ENCODE results near the gene MARK1.

Gene MARK1

GRCh38 chr1:220697326-220697725 is 169.4 kb downstream of the MARK1 start:
- Mint-ChIP-seq H3K36me3 (ENCODE audit: low read depth) (no peaks in the 10 kb centered on the region), H3K4me1 (ENCODE audit: low read depth) (no peaks in the 10 kb centered on the region), H3K27ac (no peak overlapping the region), H3K27me3 (peaks cover 5% of the 10 kb centered on the region), H3K9me3 (no peaks in the 10 kb centered on the region), H3K4me3 (no peak overlapping the region)
- no peak for DNase-seq

DNA sequence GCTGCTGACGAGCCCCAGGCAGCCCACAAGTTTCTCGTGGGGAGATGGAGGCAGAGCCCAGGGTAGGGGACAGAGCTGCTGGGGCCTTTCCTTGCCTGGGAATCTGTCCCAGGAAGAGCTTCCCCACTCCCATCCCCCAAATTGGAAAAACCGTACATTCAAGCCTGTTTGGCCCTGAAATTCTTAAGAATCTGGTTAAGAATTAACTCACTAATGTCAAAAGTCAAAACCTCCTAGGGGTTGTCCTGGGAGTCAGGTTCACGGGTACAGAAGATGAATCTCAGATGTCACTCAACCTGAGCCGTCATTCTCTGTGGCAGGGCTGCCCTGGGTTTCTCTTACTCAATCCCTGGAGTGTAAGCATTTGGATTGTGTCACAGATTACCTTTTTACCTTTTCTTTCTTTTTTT is 170.7 kb downstream of the MARK1 start:
- H3K27ac Mint-ChIP-seq = no peak overlapping the region
- no peak for DNase-seq

GRCh38 chr1:220699044-220699443 is 171.1 kb downstream of the MARK1 start:
- no peak overlapping the region for H3K27ac Mint-ChIP-seq
- H3K9me3 Mint-ChIP-seq = no peaks in the 10 kb centered on the region
- H3K4me1 Mint-ChIP-seq (ENCODE audit: low read depth) = no peaks in the 10 kb centered on the region
- H3K27me3 Mint-ChIP-seq = peaks cover 15% of the 10 kb centered on the region
- H3K4me3 Mint-ChIP-seq = no peak overlapping the region
- no peaks in the 10 kb centered on the region for H3K36me3 Mint-ChIP-seq (ENCODE audit: low read depth)
- DNase-seq = no peak

More for the DNA sequence above, 170.7 kb downstream of the MARK1 start:
- Mint-ChIP-seq H3K36me3 (ENCODE audit: low read depth) (no peaks in the 10 kb centered on the region), H3K4me3 (no peak overlapping the region), H3K27me3 (peaks cover 12% of the 10 kb centered on the region), H3K9me3 (no peaks in the 10 kb centered on the region), H3K4me1 (ENCODE audit: low read depth) (no peaks in the 10 kb centered on the region)

DNA sequence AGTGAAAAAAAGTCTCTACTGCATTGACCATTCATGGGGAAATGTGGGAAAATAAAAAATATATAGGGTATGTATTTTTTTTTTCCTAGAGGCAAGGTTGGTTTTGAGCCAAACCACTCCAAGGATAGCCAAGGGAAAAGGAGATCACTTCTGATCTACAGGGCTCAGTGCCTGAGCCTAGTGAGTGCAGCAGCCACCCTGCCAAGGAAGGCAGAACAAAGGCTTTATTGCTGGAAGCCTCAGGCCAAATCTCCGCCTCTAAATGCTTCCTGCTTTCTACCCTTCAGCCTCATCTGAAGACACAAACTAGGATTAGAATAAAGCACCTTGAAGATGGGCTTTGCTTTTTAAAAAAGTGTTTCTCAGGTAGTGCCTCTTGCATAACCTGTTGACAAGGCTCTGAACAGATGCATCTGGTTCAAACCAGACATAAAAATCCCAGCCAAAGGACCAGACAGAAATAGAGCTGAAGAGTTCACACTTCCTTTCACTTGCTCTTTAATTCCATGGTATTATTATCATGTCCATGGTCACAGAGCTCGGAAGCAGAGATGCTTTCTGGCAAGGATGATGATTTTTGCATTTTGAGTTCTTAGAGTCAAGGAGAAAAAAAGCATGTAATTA is 172.7 kb downstream of the MARK1 start:
- no peaks in the 10 kb centered on the region for H3K4me1 Mint-ChIP-seq (ENCODE audit: low read depth)
- no peak for DNase-seq
- H3K27me3 Mint-ChIP-seq = peaks cover 15% of the 10 kb centered on the region
- H3K27ac Mint-ChIP-seq = no peak overlapping the region
- H3K9me3 Mint-ChIP-seq = no peaks in the 10 kb centered on the region
- no peaks in the 10 kb centered on the region for H3K36me3 Mint-ChIP-seq (ENCODE audit: low read depth)
- no peak overlapping the region for H3K4me3 Mint-ChIP-seq

DNA sequence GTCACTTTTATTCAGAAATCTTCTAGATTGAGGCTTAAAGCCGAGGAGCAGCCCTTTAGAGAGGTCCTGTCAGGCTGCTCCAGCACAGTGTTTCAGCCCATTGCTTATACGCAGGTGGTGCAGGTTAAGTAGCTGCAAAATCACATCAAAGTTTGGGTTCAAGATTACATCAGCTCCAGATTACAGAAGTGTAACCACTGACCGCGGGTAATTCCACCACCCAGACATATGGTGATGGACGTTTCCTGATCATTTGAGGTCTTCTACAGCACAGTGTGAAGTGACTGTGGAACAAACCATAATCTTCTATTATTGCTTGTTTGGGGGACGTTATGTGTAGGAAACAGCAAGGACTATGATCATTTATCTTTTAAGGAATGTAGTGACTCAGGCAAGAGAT is 174.0 kb downstream of the MARK1 start:
- Mint-ChIP-seq H3K27me3 (peaks cover 15% of the 10 kb centered on the region), H3K4me3 (no peak overlapping the region), H3K9me3 (no peaks in the 10 kb centered on the region), H3K36me3 (ENCODE audit: low read depth) (no peaks in the 10 kb centered on the region), H3K27ac (no peak overlapping the region), H3K4me1 (ENCODE audit: low read depth) (no peaks in the 10 kb centered on the region)
- no peak for DNase-seq

- Mint-ChIP-seq H3K27ac (no peak overlapping the region), H3K36me3 (ENCODE audit: low read depth) (no peaks in the 10 kb centered on the region), H3K9me3 (no peaks in the 10 kb centered on the region), H3K4me1 (ENCODE audit: low read depth) (no peaks in the 10 kb centered on the region), H3K4me3 (no peak overlapping the region), H3K27me3 (peaks cover 15% of the 10 kb centered on the region)
- DNase-seq = no peak
These were observed 174.9 kb downstream of the MARK1 start for GRCh38 chr1:220702733-220703270.

GRCh38 chr1:220703305-220703704 is 175.4 kb downstream of the MARK1 start:
- no peak overlapping the region for H3K4me3 Mint-ChIP-seq
- H3K27ac Mint-ChIP-seq = no peak overlapping the region
- H3K36me3 Mint-ChIP-seq (ENCODE audit: low read depth) = no peaks in the 10 kb centered on the region
- H3K4me1 Mint-ChIP-seq (ENCODE audit: low read depth) = no peaks in the 10 kb centered on the region
- peaks cover 15% of the 10 kb centered on the region for H3K27me3 Mint-ChIP-seq
- H3K9me3 Mint-ChIP-seq = no peaks in the 10 kb centered on the region
- DNase-seq = no peak

DNA sequence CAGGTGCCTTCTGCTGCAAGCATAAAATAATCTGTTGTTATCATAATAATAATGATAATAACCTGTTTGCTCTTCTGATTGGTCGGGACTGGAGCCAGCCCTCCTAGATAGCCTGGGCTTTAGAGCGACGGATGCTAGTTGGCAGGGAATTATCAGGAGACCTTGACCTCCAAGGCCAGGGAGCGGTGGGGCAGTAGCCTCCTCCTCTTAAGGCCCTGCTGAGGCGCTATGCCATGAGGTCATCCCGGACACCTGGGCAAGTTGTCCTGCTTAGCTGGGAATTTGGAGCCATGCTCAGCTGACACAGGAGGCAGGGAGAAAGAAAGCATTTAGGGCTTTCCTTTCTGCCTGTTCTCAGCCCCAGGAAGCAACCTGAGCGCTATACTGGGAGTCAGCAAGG is 177.8 kb downstream of the MARK1 start:
- no peak overlapping the region for H3K4me3 Mint-ChIP-seq
- H3K36me3 Mint-ChIP-seq (ENCODE audit: low read depth) = no peaks in the 10 kb centered on the region
- H3K27ac Mint-ChIP-seq = no peak overlapping the region
- no peaks in the 10 kb centered on the region for H3K9me3 Mint-ChIP-seq
- no peaks in the 10 kb centered on the region for H3K4me1 Mint-ChIP-seq (ENCODE audit: low read depth)
- peaks cover 15% of the 10 kb centered on the region for H3K27me3 Mint-ChIP-seq
- DNase-seq = no peak

DNA sequence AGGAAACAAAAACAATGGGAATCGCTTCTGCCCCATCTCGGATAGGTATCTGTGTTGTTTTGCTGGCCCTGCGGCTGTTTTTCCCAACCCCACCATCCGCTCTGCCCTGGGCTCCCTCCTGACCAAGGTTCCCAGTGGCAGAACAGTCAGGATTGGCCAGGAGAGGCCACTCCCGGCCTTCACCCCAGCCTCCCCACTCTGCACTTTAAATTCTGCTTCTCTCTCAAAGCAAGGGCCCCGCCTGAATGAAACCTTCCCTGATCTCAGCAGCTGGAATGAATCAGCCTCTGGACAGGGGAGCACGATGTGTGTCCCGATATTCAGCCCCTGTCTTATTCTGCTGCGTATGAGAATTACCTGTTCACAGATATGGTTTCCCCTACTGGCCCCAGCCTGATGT is 178.5 kb downstream of the MARK1 start:
- no peaks in the 10 kb centered on the region for H3K9me3 Mint-ChIP-seq
- H3K27ac Mint-ChIP-seq = no peak overlapping the region
- no peak for DNase-seq
- H3K36me3 Mint-ChIP-seq (ENCODE audit: low read depth) = no peaks in the 10 kb centered on the region
- no peaks in the 10 kb centered on the region for H3K4me1 Mint-ChIP-seq (ENCODE audit: low read depth)
- peaks cover 15% of the 10 kb centered on the region for H3K27me3 Mint-ChIP-seq
- no peak overlapping the region for H3K4me3 Mint-ChIP-seq

DNA sequence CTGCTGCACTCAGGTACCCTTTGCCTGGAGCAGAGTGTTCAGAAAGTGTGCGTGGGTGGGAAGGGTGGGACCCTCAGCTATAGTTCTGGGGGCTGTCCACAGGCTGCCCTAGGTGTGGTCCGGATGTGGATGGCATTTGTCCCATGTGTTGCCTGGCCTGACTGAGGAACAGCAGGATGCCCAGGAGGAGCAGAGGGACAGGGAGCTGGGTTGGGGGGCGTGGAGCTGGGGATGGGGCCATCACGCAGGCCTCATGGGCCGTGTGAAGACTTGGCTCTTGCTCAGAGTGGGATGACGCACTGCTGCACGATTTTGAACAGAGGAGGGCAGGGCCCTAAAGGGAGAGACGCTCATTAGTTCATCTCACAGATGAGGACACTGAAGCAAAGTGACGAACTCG is 179.2 kb downstream of the MARK1 start:
- no peaks in the 10 kb centered on the region for H3K4me1 Mint-ChIP-seq (ENCODE audit: low read depth)
- H3K36me3 Mint-ChIP-seq (ENCODE audit: low read depth) = no peaks in the 10 kb centered on the region
- H3K27me3 Mint-ChIP-seq = peaks cover 12% of the 10 kb centered on the region
- H3K4me3 Mint-ChIP-seq = no peak overlapping the region
- no peak for DNase-seq
- no peaks in the 10 kb centered on the region for H3K9me3 Mint-ChIP-seq
- H3K27ac Mint-ChIP-seq = no peak overlapping the region

DNA sequence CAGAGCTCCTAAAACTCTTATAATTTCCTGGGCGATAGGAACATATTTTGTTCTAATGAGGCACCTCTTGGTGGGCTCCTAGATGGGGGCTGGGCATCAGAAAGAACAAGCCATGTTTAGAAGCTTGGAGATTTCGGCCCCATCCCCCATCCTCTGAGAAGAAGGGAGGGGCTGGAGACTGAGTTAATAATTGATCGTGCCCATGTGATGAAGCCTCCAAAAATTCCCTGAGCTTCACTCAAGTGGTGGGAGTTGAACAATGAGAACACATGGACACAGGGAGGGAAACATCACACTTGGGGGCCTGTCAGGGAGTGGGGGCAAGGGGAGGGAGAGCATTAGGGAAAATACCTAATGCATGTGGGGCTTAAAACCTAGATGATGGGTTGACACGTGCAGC is 180.3 kb downstream of the MARK1 start:
- H3K9me3 Mint-ChIP-seq = no peaks in the 10 kb centered on the region
- DNase-seq = no peak
- no peak overlapping the region for H3K4me3 Mint-ChIP-seq
- no peak overlapping the region for H3K27ac Mint-ChIP-seq
- H3K36me3 Mint-ChIP-seq (ENCODE audit: low read depth) = no peaks in the 10 kb centered on the region
- H3K4me1 Mint-ChIP-seq (ENCODE audit: low read depth) = no peaks in the 10 kb centered on the region
- peaks cover 3% of the 10 kb centered on the region for H3K27me3 Mint-ChIP-seq

DNA sequence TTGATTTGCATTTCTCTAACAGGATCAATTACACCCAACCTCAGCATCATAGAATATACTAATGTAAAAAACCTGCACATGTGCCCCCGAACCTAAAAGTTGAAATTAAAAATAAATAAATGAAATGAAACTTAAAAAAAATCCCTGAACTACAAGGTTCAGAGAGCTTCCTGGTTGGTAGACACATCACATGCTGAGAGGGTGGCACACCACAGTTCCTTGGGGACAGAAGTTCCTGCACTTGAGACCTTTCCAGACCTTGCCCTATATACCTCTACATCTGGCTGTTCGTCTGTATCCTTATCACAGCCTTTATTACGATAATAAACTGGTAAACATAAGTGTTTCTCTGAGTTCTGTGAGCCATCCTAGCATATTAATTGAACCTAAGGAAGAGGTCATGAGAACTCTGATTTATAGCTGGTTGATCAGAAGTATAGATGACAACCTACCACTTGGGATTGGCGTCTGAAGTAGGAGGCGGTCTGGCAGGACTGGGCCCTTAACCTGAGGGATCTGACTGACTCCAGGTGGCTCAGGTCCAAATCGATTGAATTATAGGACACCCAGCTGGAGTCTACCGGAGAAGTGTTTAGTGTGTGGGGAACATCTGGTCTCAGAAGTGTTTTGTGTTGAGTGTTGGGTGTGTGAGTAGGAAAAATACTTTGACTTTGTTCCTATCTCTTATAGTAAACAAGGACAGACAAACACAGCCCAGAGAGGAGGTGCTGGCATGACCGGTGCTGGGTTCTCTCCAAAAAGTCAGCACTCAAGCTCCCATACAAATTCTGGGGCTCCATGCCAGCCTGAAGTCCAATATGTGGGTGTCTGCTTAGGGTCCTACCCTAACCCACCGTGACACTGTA is 181.2 kb downstream of the MARK1 start:
- Mint-ChIP-seq H3K4me3 (no peak overlapping the region), H3K9me3 (no peaks in the 10 kb centered on the region), H3K27ac (no peak overlapping the region), H3K4me1 (ENCODE audit: low read depth) (no peaks in the 10 kb centered on the region), H3K27me3 (peaks cover 7% of the 10 kb centered on the region), H3K36me3 (ENCODE audit: low read depth) (no peaks in the 10 kb centered on the region)
- DNase-seq = no peak

DNA sequence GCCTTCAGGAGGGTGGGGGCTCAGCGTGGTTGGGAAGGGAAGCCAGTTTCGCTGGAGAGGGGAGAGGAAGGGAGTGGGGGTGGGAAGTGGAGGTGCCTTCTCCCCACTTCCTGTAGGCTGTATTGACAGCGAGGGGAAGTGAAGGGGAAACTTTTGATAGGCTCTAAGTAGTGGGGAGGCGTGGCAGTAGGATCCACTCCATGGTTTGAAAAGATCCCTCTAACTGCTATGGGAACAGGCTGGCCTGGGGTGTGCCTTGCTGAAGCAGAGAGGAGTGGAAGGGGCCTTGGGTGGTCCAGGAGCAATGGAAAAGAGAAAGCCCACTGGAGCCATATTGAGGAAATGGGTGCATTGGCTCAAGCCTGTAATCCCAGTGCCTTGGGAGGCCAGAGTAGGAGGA is 182.4 kb downstream of the MARK1 start:
- H3K36me3 Mint-ChIP-seq (ENCODE audit: low read depth) = no peaks in the 10 kb centered on the region
- peaks cover 7% of the 10 kb centered on the region for H3K27me3 Mint-ChIP-seq
- H3K4me1 Mint-ChIP-seq (ENCODE audit: low read depth) = no peaks in the 10 kb centered on the region
- DNase-seq = no peak
- no peak overlapping the region for H3K27ac Mint-ChIP-seq
- H3K4me3 Mint-ChIP-seq = no peak overlapping the region
- peaks cover 4% of the 10 kb centered on the region for H3K9me3 Mint-ChIP-seq

GRCh38 chr1:220711056-220711809 is 183.3 kb downstream of the MARK1 start:
- DNase-seq = no peak
- Mint-ChIP-seq H3K9me3 (peaks cover 9% of the 10 kb centered on the region), H3K4me1 (ENCODE audit: low read depth) (no peaks in the 10 kb centered on the region), H3K27ac (no peak overlapping the region), H3K4me3 (no peak overlapping the region), H3K36me3 (ENCODE audit: low read depth) (no peaks in the 10 kb centered on the region), H3K27me3 (peaks cover 7% of the 10 kb centered on the region)

Measured in activated T-cell treated with anti-CD3 and anti-CD28 coated beads, Interleukin-2, amount 50 U/mL, for 24 hours (primary cell).